Caco-2 (cell line): Measurements from ENCODE around the gene SLC20A1. TPM values are rescaled to one million over a fixed set of nuclear protein-coding genes. Genes with fewer than 3 reads are reported as not detected.
"Not testable (repeated sequence)": the region's sequence is repeated elsewhere in the genome, so short reads cannot be mapped to it uniquely, and the experiment has no call there.

Experiments
- BruUV-seq: library from RNA; stranded (reverse); fragments of 400-500 nt; replicated peaks from 2 replicates; lab custom pipeline; 2021; lab: Mats Ljungman, UMichigan
- CTCF ChIA-PET: fragments of 300-600 bp; sonication (Branson Sonifier 250); formaldehyde crosslinking; loops from one replicate; lab custom pipeline; 2022; ENCODE audit warnings: antibody characterized with exemption; lab: Charles Lee
- POLR2A ChIA-PET: fragments of 300-600 bp; sonication (Branson Sonifier 250); formaldehyde crosslinking; loops from one replicate; lab custom pipeline; 2022; ENCODE audit warnings: antibody characterized with exemption; lab: Charles Lee
- DNase-seq, 2 experiments: peaks; one replicate each; pipeline versions ENCODE4 v3.0.0 to v3.0.0-alpha.2; 2020 to 2022
- H3K27me3 ChIP-seq: replicated peaks from 2 replicates; pipeline ENCODE4 v1.6.0; 2011; ENCODE audit warnings: low read length; ENCODE audit not compliant: control insufficient read depth, insufficient read depth
- H3K36me3 ChIP-seq: 2 replicates; pipeline ENCODE4 v1.5.1; 2011; ENCODE audit warnings: low read length; ENCODE audit not compliant: control insufficient read depth, insufficient read depth
- H3K4me1 ChIP-seq: fragments of 250-450 bp; sonication (Bioruptor Pico); 2 replicates; pipeline ENCODE4 v1.5.1; 2020; ENCODE audit warnings: mild to moderate bottlenecking
- H3K4me3 ChIP-seq: 2 replicates; pipeline ENCODE4 v1.5.1; 2011; ENCODE audit warnings: low read depth, mild to moderate bottlenecking, control low read depth, low read length
- H3K9me3 ChIP-seq: fragments of 250-450 bp; sonication (Bioruptor Pico); 2 replicates; pipeline ENCODE4 v1.5.1; 2020; ENCODE audit warnings: mild to moderate bottlenecking, moderate library complexity
- H3K27ac Mint-ChIP-seq: one replicate; pipeline ENCODE4 v1.8.0; 2022; ENCODE audit warnings: mixed read lengths; ENCODE audit not compliant: unreplicated experiment
- H3K27me3 Mint-ChIP-seq: one replicate; pipeline ENCODE4 v1.8.0; 2022; ENCODE audit warnings: mixed read lengths; ENCODE audit not compliant: insufficient read depth, unreplicated experiment
- H3K36me3 Mint-ChIP-seq: one replicate; pipeline ENCODE4 v1.8.0; 2022; ENCODE audit warnings: mild to moderate bottlenecking, mixed read lengths; ENCODE audit not compliant: insufficient read depth, unreplicated experiment
- H3K4me1 Mint-ChIP-seq: one replicate; pipeline ENCODE4 v1.8.0; 2022; ENCODE audit warnings: low read depth, mixed read lengths; ENCODE audit not compliant: unreplicated experiment
- H3K4me3 Mint-ChIP-seq: one replicate; pipeline ENCODE4 v1.8.0; 2022; ENCODE audit warnings: mild to moderate bottlenecking, moderate library complexity, mixed read lengths; ENCODE audit not compliant: unreplicated experiment
- H3K9me3 Mint-ChIP-seq: one replicate; pipeline ENCODE4 v1.8.0; 2022; ENCODE audit warnings: mixed read lengths; ENCODE audit not compliant: unreplicated experiment
- CTCF ChIP-seq, 2 experiments: fragments of 200-600 bp in 1 of 2; IDR thresholded peaks; 1 replicate in 1 of 2; 2 replicates in 1 of 2; pipeline versions ENCODE4 v1.5.1 to v1.8.0; 2011 to 2022; ENCODE audit warnings: antibody characterized with exemption in 1 of 2, control low read depth in 1 of 2, inconsistent platforms in 1 of 2, low read depth in 1 of 2, low read length in 1 of 2, mild to moderate bottlenecking in 1 of 2, moderate library complexity in 1 of 2; ENCODE audit not compliant: insufficient read depth in 1 of 2, severe bottlenecking in 1 of 2, unreplicated experiment in 1 of 2
- intact Hi-C: fragments of 100-400 bp; cut with micrococcal nuclease; formaldehyde crosslinking; loops from one replicate; pipeline ENCODE4 v1.10.0; 2022; ENCODE audit not compliant: unreplicated experiment
- total RNA-seq: library from RNA; stranded (reverse); gene quantifications from 2 replicates; pipeline ENCODE4 v1.2.3, GENCODE V29; 2022

The SLC20A1 gene
- total RNA-seq, 1 experiment from 2014 or later, result 91.1 TPM

- peaks cover 60% of the 10 kb centered on the region for H3K36me3 Mint-ChIP-seq
These were observed 18.9 kb downstream of the SLC20A1 start for GRCh38 chr2:112664689-112665088.

GRCh38 chr2:112665113-112665780, 19.5 kb downstream of the SLC20A1 start:
- Mint-ChIP-seq H3K27me3 (no peaks in the 10 kb centered on the region), H3K4me3 (no peak overlapping the region), H3K27ac (no peak overlapping the region), H3K9me3 (no peaks in the 10 kb centered on the region), H3K4me1 (peaks cover 4% of the 10 kb centered on the region), H3K36me3 (peaks cover 55% of the 10 kb centered on the region)
- no peak overlapping the region for H3K4me3 ChIP-seq
- no peaks in the 10 kb centered on the region for H3K9me3 ChIP-seq
- POLR2A ChIA-PET, result no interaction called here
- H3K27me3 ChIP-seq, result no peaks in the 10 kb centered on the region
- intact Hi-C loops, result no loop called here
- CTCF ChIA-PET, result interaction anchor here (1.5 kb wide), 1 partner anchor 20 kb away, joined by 3 read pairs; no protein-coding TSS in a partner anchor
- TF ChIP-seq CTCF (IDR thresholded peaks at IDR 0.05; ENCODE audit: insufficient read depth in 1 of 2, low read depth in 1 of 2, low read length in 1 of 2, severe bottlenecking in 1 of 2, unreplicated experiment in 1 of 2), result no peak
- H3K4me1 ChIP-seq, result peaks cover 4% of the 10 kb centered on the region
- H3K36me3 ChIP-seq, result 0 out of 2 replicates have a peak, but pooled peaks cover 1% of the 10 kb centered on the region
- DNase-seq, result no peak
- BruUV-seq, result no TSS peak

More at GRCh38 chr2:112664689-112665088, 18.9 kb downstream of the SLC20A1 start:
- Histone ChIP-seq H3K27me3 (no peaks in the 10 kb centered on the region), H3K4me3 (no peak overlapping the region), H3K4me1 (peaks cover 4% of the 10 kb centered on the region; the same call in 1 of the 2 replicates), H3K36me3 (0 out of 2 replicates have a peak, but pooled peaks cover 4% of the 10 kb centered on the region), H3K9me3 (no peaks in the 10 kb centered on the region)
- ChIA-PET CTCF (interaction anchor here (1.5 kb wide), 1 partner anchor 20 kb away, joined by 3 read pairs; no protein-coding TSS in a partner anchor), POLR2A (no interaction called here)
- peak overlapping the region; percentile 7 for H3K27ac Mint-ChIP-seq
- H3K27me3 Mint-ChIP-seq, result no peaks in the 10 kb centered on the region
- H3K9me3 Mint-ChIP-seq, result no peaks in the 10 kb centered on the region
- no peak for DNase-seq
- no peak for TF ChIP-seq CTCF (IDR thresholded peaks at IDR 0.05; ENCODE audit: insufficient read depth in 1 of 2, low read depth in 1 of 2, low read length in 1 of 2, severe bottlenecking in 1 of 2, unreplicated experiment in 1 of 2)
- no peak overlapping the region for H3K4me3 Mint-ChIP-seq
- peaks cover 7% of the 10 kb centered on the region for H3K4me1 Mint-ChIP-seq
- BruUV-seq, result no TSS peak
- intact Hi-C loops, result no loop called here

DNA sequence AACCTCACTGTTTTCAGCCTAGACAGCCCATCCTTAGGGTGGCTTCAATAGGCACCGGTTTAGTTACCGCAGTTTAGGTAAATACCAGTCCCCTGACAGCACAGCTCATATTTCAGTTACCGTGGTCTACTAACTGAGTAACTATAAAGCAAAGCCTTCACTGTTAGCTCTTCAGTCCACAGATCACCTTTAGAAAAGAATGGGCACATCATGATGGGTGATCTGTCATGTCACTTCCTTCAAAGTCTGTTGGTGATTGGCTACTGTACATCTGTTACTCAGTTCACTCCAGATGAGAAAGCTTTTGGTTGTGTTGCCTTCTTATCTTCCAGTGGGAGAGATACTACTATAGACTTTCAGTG, 21.0 kb downstream of the SLC20A1 start:
- Mint-ChIP-seq H3K4me3 (no peak overlapping the region), H3K9me3 (no peaks in the 10 kb centered on the region), H3K4me1 (no peaks in the 10 kb centered on the region), H3K27ac (no peak overlapping the region), H3K27me3 (no peaks in the 10 kb centered on the region), H3K36me3 (peaks cover 41% of the 10 kb centered on the region)
- Histone ChIP-seq H3K9me3 (no peaks in the 10 kb centered on the region), H3K36me3 (no peaks in the 10 kb centered on the region), H3K27me3 (no peaks in the 10 kb centered on the region), H3K4me1 (peaks cover 7% of the 10 kb centered on the region), H3K4me3 (no peak overlapping the region)
- ChIA-PET CTCF (interaction anchor here (1.3 kb wide), 1 partner anchor 40 kb away, joined by 4 read pairs; no protein-coding TSS in a partner anchor), POLR2A (no interaction called here)
- TF ChIP-seq CTCF (IDR thresholded peaks at IDR 0.05; ENCODE audit: insufficient read depth in 1 of 2, low read depth in 1 of 2, low read length in 1 of 2, severe bottlenecking in 1 of 2, unreplicated experiment in 1 of 2), result no peak
- no TSS peak for BruUV-seq
- DNase-seq, result no peak
- intact Hi-C loops, result no loop called here

- intact Hi-C loops, H3K4me1 ChIP-seq, POLR2A ChIA-PET, H3K27me3 Mint-ChIP-seq, H3K9me3 Mint-ChIP-seq, H3K4me3 Mint-ChIP-seq, BruUV-seq, H3K27me3 ChIP-seq, H3K27ac Mint-ChIP-seq, H3K4me1 Mint-ChIP-seq, CTCF ChIA-PET, H3K36me3 ChIP-seq, H3K9me3 ChIP-seq, DNase-seq, H3K4me3 ChIP-seq: not testable (repeated sequence)
- peaks cover 33% of the 10 kb centered on the region for H3K36me3 Mint-ChIP-seq
These were observed 21.8 kb downstream of the SLC20A1 start for GRCh38 chr2:112667540-112667939.
